ENCODE measurements around the gene NPAS2.

GRCh38 chr2:100968146-100969145, 148.5 kb downstream of the NPAS2 start:
- TF ChIP-seq CTCF (IDR thresholded peaks at IDR 0.05) (no peak), EZH2 (IDR thresholded peaks at IDR 0.05) (no peak), EZH2phosphoT487 (IDR thresholded peaks at IDR 0.05) (no peak)
